Measurements from ENCODE around the gene KLHL1. TPM values are rescaled to one million over a fixed set of nuclear protein-coding genes. Genes with fewer than 3 reads are reported as not detected.

The KLHL1 gene
- total RNA-seq, 1 donor from 2014 or later, result not detected

DNA sequence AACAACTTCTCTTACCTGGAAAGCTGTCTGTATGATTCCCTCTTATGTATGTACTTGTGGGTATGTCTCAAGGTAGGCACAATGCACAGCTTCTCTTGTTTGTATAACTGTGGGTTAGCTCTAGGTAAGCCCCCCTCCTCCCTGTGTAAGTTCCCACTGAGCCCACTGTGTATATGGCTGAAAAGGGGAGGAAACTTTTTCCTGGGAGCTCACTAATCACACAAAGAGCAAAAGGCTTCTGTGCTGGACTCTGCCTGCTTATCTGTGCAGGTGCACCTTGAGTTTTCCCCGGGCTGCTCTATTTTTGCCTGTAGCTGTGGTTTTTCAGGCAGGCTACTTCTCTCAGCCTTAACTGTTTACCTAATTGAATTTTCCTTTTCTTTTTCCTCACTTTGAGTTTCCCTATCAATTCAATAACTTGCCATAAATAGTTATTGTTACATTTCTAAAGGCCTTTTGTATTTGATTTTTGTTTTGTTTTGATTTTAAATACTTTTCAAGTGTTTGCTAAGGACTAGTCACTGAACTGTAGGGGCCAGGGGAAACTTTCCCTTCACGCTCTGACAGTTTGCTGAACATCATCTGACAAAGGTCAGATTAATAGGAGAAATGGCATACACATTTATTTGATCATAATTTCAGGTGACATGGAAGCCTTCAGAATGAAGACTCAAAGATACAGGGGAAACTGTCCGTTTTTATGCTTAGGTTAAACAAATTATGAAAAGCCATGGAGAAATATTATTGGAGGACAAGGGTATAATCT, 424.1 kb downstream of the KLHL1 start:
- H3K4me3 Mint-ChIP-seq, result no peak overlapping the region
- H3K4me1 Mint-ChIP-seq (ENCODE audit: low read depth), result no peaks in the 10 kb centered on the region
- no peaks in the 10 kb centered on the region for H3K36me3 Mint-ChIP-seq (ENCODE audit: low read depth)
- no peak overlapping the region for H3K27ac Mint-ChIP-seq
- no peak for DNase-seq (ENCODE audit: low spot score)
- intact Hi-C loops (cut with micrococcal nuclease), result no loop called here
- no peaks in the 10 kb centered on the region for H3K27me3 Mint-ChIP-seq (ENCODE audit: insufficient read depth)
- no peaks in the 10 kb centered on the region for H3K9me3 Mint-ChIP-seq

DNA sequence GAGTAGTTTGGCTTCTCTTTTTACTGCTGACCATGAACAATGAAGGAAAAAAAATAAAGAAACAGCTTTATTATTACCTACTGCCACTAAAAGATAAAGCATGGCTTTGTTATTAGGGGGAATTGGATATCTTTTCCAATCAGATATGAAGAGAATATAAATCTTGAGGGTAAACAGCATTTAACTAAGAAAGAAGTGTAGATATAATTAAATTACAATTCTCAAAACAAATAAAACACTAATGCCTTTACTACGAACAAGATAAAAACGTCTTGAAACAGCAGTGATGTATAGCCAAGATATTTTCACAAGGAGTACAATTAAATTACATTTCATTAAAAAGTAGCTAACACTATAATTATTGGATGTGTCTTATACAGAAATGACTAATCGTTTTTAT, 426.5 kb downstream of the KLHL1 start:
- no peak overlapping the region for H3K27ac Mint-ChIP-seq
- no peaks in the 10 kb centered on the region for H3K4me1 Mint-ChIP-seq (ENCODE audit: low read depth)
- no peak for DNase-seq (ENCODE audit: low spot score)
- no peaks in the 10 kb centered on the region for H3K27me3 Mint-ChIP-seq (ENCODE audit: insufficient read depth)
- no peaks in the 10 kb centered on the region for H3K9me3 Mint-ChIP-seq
- H3K36me3 Mint-ChIP-seq (ENCODE audit: low read depth), result no peaks in the 10 kb centered on the region
- H3K4me3 Mint-ChIP-seq, result no peak overlapping the region
- intact Hi-C loops (cut with micrococcal nuclease), result no loop called here

DNA sequence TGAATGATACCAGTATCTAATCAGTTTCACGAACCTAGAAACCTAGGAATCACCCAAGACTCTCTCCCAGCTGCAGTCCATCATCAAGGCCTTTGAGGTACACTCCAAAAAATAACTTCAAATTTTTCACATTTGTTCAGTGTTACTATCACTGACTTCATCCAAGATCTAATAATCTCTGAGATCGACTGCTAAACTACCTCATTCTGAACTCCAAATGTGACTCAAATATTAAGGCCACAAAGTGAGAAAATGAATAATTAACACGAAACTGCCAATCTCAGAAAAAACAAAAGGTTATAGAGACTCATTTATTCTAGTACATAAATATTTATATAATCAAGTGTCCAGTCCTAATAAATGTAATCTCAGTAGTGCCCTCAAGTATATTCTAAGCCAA, 430.9 kb downstream of the KLHL1 start:
- H3K27ac Mint-ChIP-seq, result no peak overlapping the region
- no peaks in the 10 kb centered on the region for H3K4me1 Mint-ChIP-seq (ENCODE audit: low read depth)
- H3K4me3 Mint-ChIP-seq, result no peak overlapping the region
- intact Hi-C loops (cut with micrococcal nuclease), result no loop called here
- no peaks in the 10 kb centered on the region for H3K36me3 Mint-ChIP-seq (ENCODE audit: low read depth)
- peaks cover 5% of the 10 kb centered on the region for H3K9me3 Mint-ChIP-seq
- no peaks in the 10 kb centered on the region for H3K27me3 Mint-ChIP-seq (ENCODE audit: insufficient read depth)
- no peak for DNase-seq (ENCODE audit: low spot score)

DNA sequence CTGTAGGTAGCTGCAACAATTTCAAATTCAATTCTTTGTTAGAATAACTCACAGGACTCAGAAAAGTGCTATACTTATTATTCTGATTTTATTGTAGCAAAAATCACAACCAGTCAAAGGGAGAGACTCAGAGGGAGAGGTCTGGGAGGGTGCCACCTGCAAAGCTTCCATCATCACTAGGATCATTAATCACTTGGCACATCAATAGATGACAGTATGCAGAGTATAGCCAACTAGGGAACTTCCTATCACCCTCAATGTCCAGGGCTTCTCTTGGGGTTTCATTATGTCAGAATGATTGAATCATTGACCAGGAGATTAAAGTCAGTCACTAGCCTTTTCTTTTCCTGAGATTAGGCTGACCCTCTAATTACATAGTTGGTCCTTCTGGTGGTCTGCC, 432.0 kb downstream of the KLHL1 start:
- H3K4me1 Mint-ChIP-seq (ENCODE audit: low read depth), result no peaks in the 10 kb centered on the region

DNA sequence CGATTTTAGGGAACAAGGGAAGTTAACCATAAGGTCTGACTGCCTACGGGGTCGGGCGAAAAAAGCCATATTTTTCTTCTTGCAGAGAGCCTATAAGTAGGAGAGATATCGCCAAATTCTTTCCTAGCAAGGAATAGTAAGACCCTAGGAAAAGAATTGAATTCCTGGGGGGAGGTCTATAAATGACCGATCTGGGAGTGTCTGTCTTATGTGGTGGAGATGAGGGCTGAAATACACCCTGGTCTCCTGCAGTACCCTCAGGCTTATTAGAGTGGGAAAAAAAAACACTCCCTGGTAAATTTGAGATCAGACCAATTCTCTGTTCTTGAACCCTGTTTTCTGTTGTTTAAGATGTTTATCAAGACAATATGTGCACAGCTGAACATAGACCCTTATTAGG, 448.1 kb downstream of the KLHL1 start:
- intact Hi-C loops (cut with micrococcal nuclease), result no loop called here
- Mint-ChIP-seq H3K9me3 (peaks cover 15% of the 10 kb centered on the region), H3K36me3 (ENCODE audit: low read depth) (no peaks in the 10 kb centered on the region)

More for the DNA sequence above, 432.0 kb downstream of the KLHL1 start:
- H3K4me3 Mint-ChIP-seq, result no peak overlapping the region
- no peak for DNase-seq (ENCODE audit: low spot score)
- H3K36me3 Mint-ChIP-seq (ENCODE audit: low read depth), result no peaks in the 10 kb centered on the region
- H3K27ac Mint-ChIP-seq, result no peak overlapping the region
- intact Hi-C loops (cut with micrococcal nuclease), result no loop called here
- peaks cover 5% of the 10 kb centered on the region for H3K9me3 Mint-ChIP-seq
- H3K27me3 Mint-ChIP-seq (ENCODE audit: insufficient read depth), result no peaks in the 10 kb centered on the region

DNA sequence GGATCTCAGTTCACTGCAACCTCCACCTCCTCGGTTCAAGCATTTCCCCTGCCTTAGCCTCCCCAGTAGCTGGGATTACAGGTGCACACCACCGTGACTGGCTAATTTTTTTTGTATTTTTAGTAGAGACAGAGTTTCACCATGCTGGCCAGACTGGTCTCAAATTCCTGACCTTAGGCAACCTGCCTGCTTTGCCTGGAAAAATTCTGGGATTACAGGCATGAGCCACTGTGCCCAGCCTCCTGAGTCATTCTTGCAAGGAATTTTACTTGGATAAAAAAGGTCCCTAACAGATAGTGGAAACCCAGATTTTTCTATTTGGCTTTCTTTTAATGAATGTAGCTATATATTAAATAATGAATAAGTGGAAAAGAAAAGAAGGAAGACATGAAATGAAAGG, 450.6 kb downstream of the KLHL1 start:
- intact Hi-C loops (cut with micrococcal nuclease), result no loop called here
- no peak overlapping the region for H3K4me3 Mint-ChIP-seq
- DNase-seq (ENCODE audit: low spot score), result no peak

More for the DNA sequence above, 448.1 kb downstream of the KLHL1 start:
- no peaks in the 10 kb centered on the region for H3K27me3 Mint-ChIP-seq (ENCODE audit: insufficient read depth)
- no peak overlapping the region for H3K27ac Mint-ChIP-seq
- H3K4me3 Mint-ChIP-seq, result no peak overlapping the region
- no peaks in the 10 kb centered on the region for H3K4me1 Mint-ChIP-seq (ENCODE audit: low read depth)
- no peak for DNase-seq (ENCODE audit: low spot score)

DNA sequence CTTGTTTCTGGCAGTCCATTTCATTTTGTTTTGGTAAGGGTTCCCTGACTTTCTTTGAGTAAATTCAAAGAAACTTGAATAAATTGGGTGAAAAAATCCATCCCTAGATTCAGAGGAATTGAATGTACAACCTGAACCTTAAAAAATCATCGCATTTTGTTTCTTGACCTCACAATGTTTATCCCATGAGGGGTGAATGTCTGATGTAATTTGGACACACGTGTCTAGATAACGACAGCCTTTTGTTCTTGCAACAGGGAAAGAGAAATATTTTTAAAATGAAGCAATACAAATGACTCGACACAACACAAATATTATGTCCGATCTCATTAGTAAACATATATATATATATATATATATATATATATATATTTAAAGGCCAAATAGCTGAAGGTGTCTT, 453.9 kb downstream of the KLHL1 start:
- no peaks in the 10 kb centered on the region for H3K36me3 Mint-ChIP-seq (ENCODE audit: low read depth)
- H3K4me3 Mint-ChIP-seq, result no peak overlapping the region
- no peak for DNase-seq (ENCODE audit: low spot score)
- no peaks in the 10 kb centered on the region for H3K9me3 Mint-ChIP-seq
- intact Hi-C loops (cut with micrococcal nuclease), result no loop called here
- no peaks in the 10 kb centered on the region for H3K4me1 Mint-ChIP-seq (ENCODE audit: low read depth)
- no peaks in the 10 kb centered on the region for H3K27me3 Mint-ChIP-seq (ENCODE audit: insufficient read depth)
- no peak overlapping the region for H3K27ac Mint-ChIP-seq

More for the DNA sequence above, 450.6 kb downstream of the KLHL1 start:
- H3K9me3 Mint-ChIP-seq, result peaks cover 15% of the 10 kb centered on the region
- no peaks in the 10 kb centered on the region for H3K27me3 Mint-ChIP-seq (ENCODE audit: insufficient read depth)
- H3K4me1 Mint-ChIP-seq (ENCODE audit: low read depth), result no peaks in the 10 kb centered on the region
- H3K36me3 Mint-ChIP-seq (ENCODE audit: low read depth), result no peaks in the 10 kb centered on the region
- H3K27ac Mint-ChIP-seq, result no peak overlapping the region

Other genes starting within 250 kb of the KLHL1 start
- not detected in 2 replicates for gene ATXN8OS, start 626 bp downstream of the KLHL1 start, total RNA-seq